C4-2B (cell line): ENCODE data around the gene MBTD1.

Experiments
- CTCF ChIP-seq: fragments of 450-650 bp; conservative IDR thresholded peaks from 2 replicates; pipeline ENCODE4 v1.5.1; 2017; ENCODE audit warnings: mild to moderate bottlenecking
- ZFX ChIP-seq: fragments of 450-650 bp; IDR thresholded peaks from 2 replicates; pipeline ENCODE4 v1.6.1; 2017

DNA sequence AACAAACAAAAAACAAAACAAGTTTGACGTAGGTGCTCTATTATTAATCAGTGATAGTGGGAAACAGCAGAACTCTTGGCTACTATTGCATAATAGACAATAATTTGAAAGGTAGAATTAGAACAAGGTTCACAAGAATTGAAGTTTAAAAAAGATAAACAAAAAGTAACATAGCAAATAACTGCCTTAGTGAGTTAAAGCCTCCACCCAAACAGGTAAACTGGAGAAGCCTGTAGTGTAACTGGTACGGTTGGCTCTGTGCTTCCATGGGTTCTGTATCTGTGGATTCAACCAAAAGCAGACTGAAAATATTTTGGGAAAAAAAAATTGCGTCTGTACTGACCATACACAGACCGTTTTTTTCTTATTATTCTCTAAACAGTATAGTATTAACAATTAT, 38.5 kb downstream of the MBTD1 start:
- no peak for TF ChIP-seq CTCF
- no peak for TF ChIP-seq ZFX
